GM08714 (cell line): ENCODE measurements around the gene CIC.

Experiments
- H3K4me3 ChIP-seq: fragments of 200-500 bp; sonication (Bioruptor generic); 2 replicates; pipeline ENCODE4 v1.5.1; 2014; ENCODE audit warnings: mild to moderate bottlenecking, low read length, inconsistent platforms
- ZNF274 ChIP-seq: IDR thresholded peaks from 2 replicates; pipeline ENCODE4 v1.6.1; 2012; ENCODE audit warnings: mild to moderate bottlenecking, low read depth, low read length

The CIC gene

GRCh38 chr19:42283188-42284065 lies 14.4 kb downstream of the CIC start:
- peak overlapping the region; percentile 55; the same call in 1 of the 2 replicates for H3K4me3 ChIP-seq
- TF ChIP-seq ZNF274: no peak

- TF ChIP-seq ZNF274: no peak
- peak overlapping the region; percentile 38; the same call in 1 of the 2 replicates for H3K4me3 ChIP-seq
Measured at GRCh38 chr19:42284066-42284501, 15.0 kb downstream of the CIC start.

GRCh38 chr19:42284591-42285341 lies 15.7 kb downstream of the CIC start:
- H3K4me3 ChIP-seq: peak overlapping the region; percentile 76
- TF ChIP-seq ZNF274: no peak

DNA sequence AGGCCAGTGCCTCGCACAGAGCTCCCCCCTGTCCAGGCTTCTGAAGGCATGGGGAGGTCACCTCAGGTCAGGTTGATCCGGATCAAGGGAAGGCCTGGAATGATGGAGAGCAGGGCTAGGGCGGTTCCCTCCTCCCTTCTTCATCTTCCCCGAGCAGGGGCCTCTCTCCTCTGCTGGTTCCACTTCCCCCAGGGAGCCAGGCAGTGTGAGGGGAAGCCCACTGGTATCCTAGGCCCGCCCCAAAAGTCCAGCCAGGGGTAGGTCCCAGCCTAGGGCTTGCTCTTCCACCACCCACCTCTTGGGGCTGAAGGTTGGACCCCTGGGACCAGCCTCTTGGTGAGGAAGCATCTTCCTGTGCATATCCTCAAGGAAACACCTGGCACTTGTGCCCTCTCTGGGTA lies 16.5 kb downstream of the CIC start:
- no peak for TF ChIP-seq ZNF274
- peak overlapping the region; percentile 76; the same call in 1 of the 2 replicates for H3K4me3 ChIP-seq

DNA sequence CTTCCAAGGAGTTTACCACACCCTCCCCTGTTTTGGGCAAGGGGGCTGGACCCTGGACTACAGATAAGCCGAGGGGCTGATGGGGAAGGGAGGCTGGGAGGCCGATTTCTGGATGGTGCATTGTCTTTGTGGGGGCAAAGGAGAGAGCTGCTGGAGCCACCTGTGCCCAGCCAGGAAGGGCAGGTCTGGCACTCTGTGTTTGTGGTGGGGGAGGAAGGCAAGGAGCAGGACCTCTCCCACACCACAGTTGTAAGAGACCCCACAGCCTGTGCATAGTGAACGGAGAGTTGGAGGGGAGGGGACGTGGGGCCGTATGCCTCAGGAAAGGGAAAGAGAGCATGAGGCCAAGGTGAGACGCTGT lies 16.9 kb downstream of the CIC start:
- TF ChIP-seq ZNF274: no peak
- H3K4me3 ChIP-seq: peak overlapping the region; percentile 76; the same call in 1 of the 2 replicates

DNA sequence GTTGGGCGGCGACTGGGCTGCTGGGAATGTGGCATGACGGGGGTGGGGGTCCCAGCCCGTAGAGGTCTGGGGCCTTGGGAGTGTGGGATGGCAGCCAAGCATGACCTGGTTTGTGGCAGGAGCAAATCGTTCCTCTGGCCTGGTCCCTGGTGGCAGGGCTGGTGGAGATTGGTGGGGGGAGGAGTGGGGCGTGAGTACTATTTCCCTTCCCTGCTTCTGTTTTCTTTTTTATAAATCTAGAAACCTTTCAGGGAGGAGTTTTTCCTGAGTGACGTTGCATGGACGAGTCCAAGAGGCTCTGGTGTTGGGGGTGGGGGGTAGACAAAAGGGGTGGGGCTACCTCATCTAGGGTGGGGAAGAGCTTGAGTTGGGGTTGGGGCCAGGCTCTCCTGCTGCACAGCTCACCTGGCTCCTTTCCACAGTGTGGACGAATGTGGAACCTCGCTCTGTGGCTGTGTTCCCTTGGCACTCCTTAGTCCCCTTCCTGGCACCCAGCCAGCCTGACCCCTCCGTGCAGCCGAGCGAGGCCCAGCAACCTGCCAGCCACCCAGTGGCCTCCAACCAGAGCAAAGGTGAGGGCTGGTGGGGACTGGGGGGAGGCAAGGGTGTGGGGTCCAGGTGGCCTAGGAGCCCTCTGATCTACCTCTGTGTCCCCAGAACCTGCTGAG lies 17.4 kb downstream of the CIC start:
- H3K4me3 ChIP-seq: peak overlapping the region; percentile 76; the same call in 1 of the 2 replicates
- no peak for TF ChIP-seq ZNF274

DNA sequence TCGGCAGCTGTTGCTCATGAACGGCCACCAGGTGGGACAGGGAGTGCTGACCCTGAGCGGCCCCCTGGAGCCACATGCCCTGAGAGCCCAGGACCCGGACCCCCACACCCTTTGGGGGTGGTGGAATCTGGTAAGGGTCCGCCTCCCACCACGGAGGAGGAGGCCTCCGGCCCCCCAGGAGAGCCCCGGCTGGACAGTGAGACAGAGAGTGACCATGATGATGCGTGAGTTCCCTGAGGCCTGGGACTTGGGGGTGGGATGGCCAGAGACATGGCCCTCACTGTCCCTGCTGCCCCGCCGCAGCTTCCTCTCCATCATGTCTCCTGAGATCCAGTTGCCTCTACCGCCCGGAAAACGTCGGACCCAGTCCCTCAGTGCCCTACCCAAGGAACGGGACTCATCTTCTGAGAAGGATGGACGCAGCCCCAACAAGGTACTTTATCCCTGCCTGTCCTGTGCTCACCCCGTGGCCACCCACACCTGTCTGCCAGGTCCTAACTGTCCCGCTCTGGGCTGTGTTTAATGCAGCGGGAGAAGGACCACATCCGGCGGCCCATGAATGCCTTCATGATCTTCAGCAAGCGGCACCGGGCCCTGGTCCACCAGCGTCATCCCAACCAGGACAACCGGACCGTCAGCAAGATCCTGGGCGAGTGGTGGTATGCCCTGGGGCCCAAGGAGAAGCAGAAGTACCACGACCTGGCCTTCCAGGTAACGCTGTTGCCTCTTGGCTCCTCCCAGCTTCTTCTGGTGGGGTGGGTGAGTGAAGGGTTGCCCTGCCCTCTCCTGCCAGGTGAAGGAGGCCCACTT lies 18.2 kb downstream of the CIC start:
- H3K4me3 ChIP-seq: no peak overlapping the region
- TF ChIP-seq ZNF274: no peak

DNA sequence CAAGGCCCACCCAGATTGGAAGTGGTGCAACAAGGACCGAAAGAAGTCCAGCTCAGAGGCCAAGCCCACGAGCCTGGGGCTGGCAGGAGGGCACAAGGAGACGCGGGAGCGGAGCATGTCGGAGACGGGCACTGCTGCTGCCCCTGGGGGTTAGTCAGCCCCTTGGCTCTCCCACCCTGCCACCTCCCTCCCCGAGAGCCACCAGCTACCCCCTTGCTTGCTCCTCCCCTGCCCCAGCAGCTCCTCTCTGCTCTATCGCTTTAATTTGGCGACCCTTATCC lies 18.7 kb downstream of the CIC start:
- TF ChIP-seq ZNF274: no peak
- H3K4me3 ChIP-seq: no peak overlapping the region

DNA sequence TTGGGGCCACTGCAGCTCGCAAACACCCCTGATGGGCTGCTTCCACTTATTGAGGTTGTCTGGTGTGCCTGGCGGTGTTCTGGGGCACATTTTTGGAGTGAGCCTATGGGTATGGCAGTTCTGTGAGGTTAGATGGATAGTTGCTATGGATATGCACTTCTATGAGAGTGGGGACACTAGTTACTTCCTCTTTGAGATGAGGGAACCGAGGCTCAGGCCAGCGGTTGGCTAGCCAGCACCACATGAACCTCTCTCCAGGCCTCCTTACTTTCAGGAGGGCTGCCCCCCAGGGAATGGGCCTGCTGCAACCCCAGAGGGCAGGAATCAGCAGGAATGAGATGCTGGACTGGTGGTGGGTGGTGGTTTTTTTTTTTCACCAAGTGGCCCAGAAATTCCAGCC lies 19.3 kb downstream of the CIC start:
- TF ChIP-seq ZNF274: no peak
- no peak overlapping the region for H3K4me3 ChIP-seq

- H3K4me3 ChIP-seq: no peak overlapping the region
- TF ChIP-seq ZNF274: no peak
Measured at GRCh38 chr19:42288881-42289555, 20.0 kb downstream of the CIC start.

DNA sequence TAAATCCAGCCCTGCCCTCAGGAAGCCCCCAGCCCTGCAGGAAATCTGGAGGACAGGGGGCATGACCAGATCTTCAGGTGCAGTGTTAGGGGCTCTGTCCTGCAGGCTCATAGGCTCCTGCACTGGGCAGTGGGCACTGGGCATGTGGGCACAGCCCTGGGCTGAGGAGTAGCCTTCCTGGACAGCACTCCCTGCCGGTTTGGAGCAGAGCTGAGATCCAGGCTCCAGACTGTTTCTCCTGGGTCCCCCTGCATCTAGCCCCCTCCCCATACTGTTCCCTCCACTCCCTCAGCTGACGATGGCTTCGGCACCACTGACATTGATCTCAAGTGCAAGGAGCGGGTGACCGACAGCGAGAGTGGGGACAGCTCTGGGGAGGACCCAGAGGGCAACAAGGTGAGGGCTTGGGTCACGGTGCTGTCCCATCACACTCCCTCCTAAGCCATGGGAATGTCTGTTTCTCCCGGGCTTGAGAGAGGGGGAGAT lies 20.5 kb downstream of the CIC start:
- H3K4me3 ChIP-seq: no peak overlapping the region
- TF ChIP-seq ZNF274: no peak

GRCh38 chr19:42290136-42290522 lies 21.1 kb downstream of the CIC start:
- no peak for TF ChIP-seq ZNF274
- no peak overlapping the region for H3K4me3 ChIP-seq
